HEK293 (cell line): ENCODE data around the gene HSD17B8.

Experiments
- CTCF ChIA-PET: fragments of 350-600 bp; formaldehyde crosslinking; extraction: SDS; loops from one replicate; lab custom pipeline; 2021; ENCODE audit warnings: antibody characterized with exemption; lab: Yijun Ruan, JAX
- POLR2A ChIA-PET: fragments of 300-600 bp; formaldehyde crosslinking; extraction: SDS; loops from one replicate; lab custom pipeline; 2020; ENCODE audit warnings: antibody characterized with exemption, inconsistent platforms; lab: Yijun Ruan, JAX
- H3K27ac ChIP-seq: fragments of 200-500 bp; sonication (Bioruptor generic); 2 replicates; pipeline ENCODE4 v1.5.1; 2014; ENCODE audit warnings: low read depth, low read length, control low read depth, inconsistent platforms; ENCODE audit errors: extremely low read depth
- H3K36me3 ChIP-seq, 2 experiments: fragments of 200-500 bp in 1 of 2; sonication (Bioruptor generic) in 1 of 2; 1 replicate in 1 of 2; 2 replicates in 1 of 2; pipeline ENCODE4 v1.5.1; 2014 to 2017; ENCODE audit warnings: inconsistent platforms in 2 of 2, low read length in 2 of 2; ENCODE audit not compliant: control insufficient read depth in 2 of 2, insufficient read depth in 1 of 2
- H3K4me1 ChIP-seq: fragments of 200-500 bp; sonication (Bioruptor generic); 2 replicates; pipeline ENCODE4 v1.5.1; 2014; ENCODE audit warnings: mild to moderate bottlenecking, low read length, inconsistent platforms; ENCODE audit not compliant: control insufficient read depth, insufficient read depth
- H3K4me3 ChIP-seq: 2 replicates; pipeline ENCODE4 v1.5.1; 2011; ENCODE audit warnings: low read depth, mild to moderate bottlenecking, control low read depth, low read length, moderate library complexity
- H3K9me3 ChIP-seq: fragments of 200-500 bp; sonication (Bioruptor generic); 2 replicates; pipeline ENCODE4 v1.5.1; 2014; ENCODE audit warnings: low read depth, low read length, inconsistent platforms; ENCODE audit not compliant: control insufficient read depth, insufficient read depth
- BCL11A ChIP-seq: fragments of 450-650 bp; formaldehyde crosslinking; IDR thresholded peaks from 2 replicates; pipeline ENCODE4 v1.5.1; 2016; ENCODE audit warnings: low read depth, missing biosample characterization, missing genetic modification characterization
- HIC1 ChIP-seq: fragments of 450-650 bp; formaldehyde crosslinking; IDR thresholded peaks from 2 replicates; pipeline ENCODE4 v1.5.1; 2016; ENCODE audit warnings: missing biosample characterization, missing genetic modification characterization
- HOXD13 ChIP-seq: sonication (generic); formaldehyde crosslinking; IDR thresholded peaks from 2 replicates; pipeline ENCODE4 v1.8.0; 2022; ENCODE audit warnings: missing genetic modification reagents, borderline replicate concordance
- KLF1 ChIP-seq: fragments of 450-650 bp; formaldehyde crosslinking; IDR thresholded peaks from 2 replicates; pipeline ENCODE4 v1.5.1; 2016; ENCODE audit warnings: missing biosample characterization, missing genetic modification characterization
- KLF10 ChIP-seq: fragments of 450-650 bp; IDR thresholded peaks from 2 replicates; pipeline ENCODE4 v1.5.1; 2018; ENCODE audit warnings: missing biosample characterization, mild to moderate bottlenecking, missing genetic modification characterization
- KLF9 ChIP-seq: fragments of 450-650 bp; formaldehyde crosslinking; IDR thresholded peaks from 2 replicates; pipeline ENCODE4 v1.5.1; 2016; ENCODE audit warnings: missing biosample characterization, missing genetic modification characterization, low read depth
- OSR2 ChIP-seq: fragments of 450-650 bp; formaldehyde crosslinking; IDR thresholded peaks from 2 replicates; pipeline ENCODE4 v1.5.1; 2016; ENCODE audit warnings: missing biosample characterization, missing genetic modification characterization
- PBX3 ChIP-seq: sonication (generic); formaldehyde crosslinking; IDR thresholded peaks from 2 replicates; pipeline ENCODE4 v1.8.1; 2022; ENCODE audit warnings: mild to moderate bottlenecking, moderate library complexity, missing genetic modification reagents
- ZBTB11 ChIP-seq: fragments of 450-650 bp; formaldehyde crosslinking; conservative IDR thresholded peaks from 2 replicates; pipeline ENCODE4 v1.5.1; 2016; ENCODE audit warnings: low read depth, missing biosample characterization, missing genetic modification characterization
- ZBTB48 ChIP-seq: fragments of 450-650 bp; formaldehyde crosslinking; IDR thresholded peaks from 2 replicates; pipeline ENCODE4 v1.5.1; 2016; ENCODE audit warnings: missing biosample characterization, missing genetic modification characterization
- ZBTB7A ChIP-seq: fragments of 450-650 bp; formaldehyde crosslinking; IDR thresholded peaks from 2 replicates; pipeline ENCODE4 v1.5.1; 2016; ENCODE audit warnings: low read depth, missing biosample characterization, missing genetic modification characterization
- ZNF157 ChIP-seq: fragments of 450-650 bp; formaldehyde crosslinking; IDR thresholded peaks from 2 replicates; pipeline ENCODE4 v1.5.1; 2016; ENCODE audit warnings: missing biosample characterization, missing genetic modification characterization
- ZNF280D ChIP-seq: fragments of 450-650 bp; formaldehyde crosslinking; IDR thresholded peaks from 2 replicates; pipeline ENCODE4 v1.5.1; 2016; ENCODE audit warnings: missing biosample characterization, missing genetic modification characterization
- ZNF366 ChIP-seq: fragments of 450-650 bp; formaldehyde crosslinking; conservative IDR thresholded peaks from 2 replicates; pipeline ENCODE4 v1.5.1; 2016; ENCODE audit warnings: missing biosample characterization, missing genetic modification characterization
- ZNF555 ChIP-seq: fragments of 450-650 bp; formaldehyde crosslinking; conservative IDR thresholded peaks from 2 replicates; pipeline ENCODE4 v1.5.1; 2017; ENCODE audit warnings: missing biosample characterization, mild to moderate bottlenecking, missing genetic modification characterization, inconsistent platforms
- ZNF621 ChIP-seq: fragments of 450-650 bp; formaldehyde crosslinking; IDR thresholded peaks from 2 replicates; pipeline ENCODE4 v1.5.1; 2017; ENCODE audit warnings: missing biosample characterization, missing genetic modification characterization
- TF ChIP-seq, protein P1 (sequence below): fragments of 450-650 bp; formaldehyde crosslinking; IDR thresholded peaks from 2 replicates; pipeline ENCODE4 v1.5.1; 2017; ENCODE audit warnings: missing biosample characterization, missing genetic modification characterization
- TF ChIP-seq, protein P2 (sequence below): fragments of 450-650 bp; formaldehyde crosslinking; IDR thresholded peaks from 2 replicates; pipeline ENCODE4 v1.5.1; 2017; ENCODE audit warnings: missing biosample characterization, missing genetic modification characterization

The HSD17B8 gene

GRCh38 chr6:33199687-33200218 lies 4.7 kb upstream of the HSD17B8 start (continued):
- TF ChIP-seq HIC1 (tag by site-specific recombination) = peak; percentile 60
- no peak for TF ChIP-seq PBX3 (CRISPR knock-in tag)
- TF ChIP-seq HOXD13 = no peak
- no peak for TF ChIP-seq ZBTB7A (tag by site-specific recombination)
- TF ChIP-seq KLF10 (tag by site-specific recombination) = peak; percentile 53; the same call in 1 of the 2 replicates
- peak; percentile 79; the same call in 1 of the 2 replicates for TF ChIP-seq KLF9 (tag by site-specific recombination)
- peak; percentile 92 for TF ChIP-seq KLF1 (tag by site-specific recombination)
- peak; percentile 50; the same call in 1 of the 2 replicates for TF ChIP-seq ZBTB11
- TF ChIP-seq, protein P1, sequence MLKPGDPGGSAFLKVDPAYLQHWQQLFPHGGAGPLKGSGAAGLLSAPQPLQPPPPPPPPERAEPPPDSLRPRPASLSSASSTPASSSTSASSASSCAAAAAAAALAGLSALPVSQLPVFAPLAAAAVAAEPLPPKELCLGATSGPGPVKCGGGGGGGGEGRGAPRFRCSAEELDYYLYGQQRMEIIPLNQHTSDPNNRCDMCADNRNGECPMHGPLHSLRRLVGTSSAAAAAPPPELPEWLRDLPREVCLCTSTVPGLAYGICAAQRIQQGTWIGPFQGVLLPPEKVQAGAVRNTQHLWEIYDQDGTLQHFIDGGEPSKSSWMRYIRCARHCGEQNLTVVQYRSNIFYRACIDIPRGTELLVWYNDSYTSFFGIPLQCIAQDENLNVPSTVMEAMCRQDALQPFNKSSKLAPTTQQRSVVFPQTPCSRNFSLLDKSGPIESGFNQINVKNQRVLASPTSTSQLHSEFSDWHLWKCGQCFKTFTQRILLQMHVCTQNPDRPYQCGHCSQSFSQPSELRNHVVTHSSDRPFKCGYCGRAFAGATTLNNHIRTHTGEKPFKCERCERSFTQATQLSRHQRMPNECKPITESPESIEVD = no peak
- no peak for TF ChIP-seq ZNF157 (tag by site-specific recombination)
- TF ChIP-seq, all 188 proteins: peak for 18

DNA sequence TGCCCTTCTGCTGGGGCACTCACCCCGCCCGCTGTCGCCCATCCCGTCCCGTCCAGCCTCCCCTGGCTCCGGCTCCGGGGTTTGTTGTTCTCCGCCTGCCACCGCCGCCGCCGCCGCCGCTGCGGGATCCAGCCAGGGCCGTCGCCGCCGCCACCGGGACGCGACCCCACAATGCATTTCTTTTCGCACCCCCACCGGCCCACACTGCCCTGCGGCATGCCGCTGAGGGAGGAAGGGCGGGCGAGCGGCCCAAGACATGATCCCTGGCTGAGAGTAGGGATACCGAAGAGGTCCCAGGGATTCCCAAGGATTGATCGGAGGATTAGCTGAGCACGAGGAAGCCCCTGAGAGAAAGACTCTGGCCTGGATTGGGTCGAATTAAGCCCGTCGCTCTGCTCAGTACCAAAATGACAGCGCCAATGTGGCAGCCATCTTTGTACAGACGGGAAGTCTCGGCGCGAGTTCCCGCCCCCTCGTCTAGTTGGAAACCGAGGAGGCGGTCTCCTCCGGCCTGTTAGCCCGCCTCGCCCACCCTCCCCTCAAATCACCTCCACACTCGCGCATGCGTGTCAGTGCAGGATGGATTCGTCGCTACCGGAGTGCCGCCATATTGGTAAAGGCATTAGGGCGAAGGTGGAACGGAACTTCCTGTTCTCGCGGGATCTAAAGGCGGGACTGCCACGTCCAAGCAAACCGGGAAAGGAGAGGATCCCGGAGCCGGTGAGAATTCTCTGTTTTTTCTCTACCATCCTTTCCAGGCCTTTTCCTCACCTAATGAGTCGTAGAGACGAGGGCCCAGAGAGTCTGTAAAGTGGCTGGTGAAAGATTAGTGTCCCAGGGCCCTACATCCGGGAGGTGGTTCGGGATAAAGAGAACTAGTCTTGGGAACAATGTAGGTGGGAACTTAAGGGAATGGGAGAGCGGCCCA lies 4.0 kb upstream of the HSD17B8 start, which contains the start of the genes RXRB and SLC39A7:
TSS of gene RXRB (minus strand) at position 447 of the 928 bp plus-strand sequence. CDS start at position 258, 189 bp downstream.
TSS of gene SLC39A7 (plus strand) at position 649 of the 928 bp plus-strand sequence. CDS start 379 bp downstream, outside the sequence.
- Histone ChIP-seq H3K4me3 (peak within 1 kb of the TSS; percentile 75), H3K36me3 (peaks cover 15 to 48% of the 10 kb centered on the region in 2 experiments; a peak in 2 of 3 replicates), H3K9me3 (no peaks in the 10 kb centered on the region), H3K27ac (peak within 1 kb of the TSS; percentile 98), H3K4me1 (peaks cover 23% of the 10 kb centered on the region)
- ChIA-PET CTCF (interaction anchor here (0.5 to 1.5 kb wide), 3 partner anchors 29 to 88 kb away, joined by 3 to 6 read pairs (median 5); partner anchors contain the start of gene WDR46), POLR2A (interaction anchor here (0.7 to 2.1 kb wide), 14 partner anchors 8 to 307 kb away, joined by 3 to 14 read pairs (median 6); partner anchors contain the start of genes RING1, RPS18 and VPS52)
- TF ChIP-seq ZBTB48 (tag by site-specific recombination) (peak; percentile 88), ZNF366 (tag by site-specific recombination) (no peak), ZNF280D (tag by site-specific recombination) (peak; percentile 77; the same call in 1 of the 2 replicates), ZNF621 (tag by site-specific recombination) (no peak), OSR2 (tag by site-specific recombination) (peak; percentile 19; the same call in 1 of the 2 replicates), ZNF555 (no peak), BCL11A (tag by site-specific recombination) (no peak)
- TF ChIP-seq, protein P2, sequence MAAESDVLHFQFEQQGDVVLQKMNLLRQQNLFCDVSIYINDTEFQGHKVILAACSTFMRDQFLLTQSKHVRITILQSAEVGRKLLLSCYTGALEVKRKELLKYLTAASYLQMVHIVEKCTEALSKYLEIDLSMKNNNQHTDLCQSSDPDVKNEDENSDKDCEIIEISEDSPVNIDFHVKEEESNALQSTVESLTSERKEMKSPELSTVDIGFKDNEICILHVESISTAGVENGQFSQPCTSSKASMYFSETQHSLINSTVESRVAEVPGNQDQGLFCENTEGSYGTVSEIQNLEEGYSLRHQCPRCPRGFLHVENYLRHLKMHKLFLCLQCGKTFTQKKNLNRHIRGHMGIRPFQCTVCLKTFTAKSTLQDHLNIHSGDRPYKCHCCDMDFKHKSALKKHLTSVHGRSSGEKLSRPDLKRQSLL = peak; percentile 88
